Fibroblast of upper back skin (primary cell): ENCODE results near the gene JDP2.
A peak's percentile ranks its signal among the peaks of the same experiment; 100 is the strongest.
"Not testable (repeated sequence)": the region's sequence is repeated elsewhere in the genome, so short reads cannot be mapped to it uniquely, and the experiment has no call there.

Source experiments
- DNase-seq: peaks from one replicate; pipeline ENCODE4 v3.0.0-alpha.2; 2013

JDP2 gene

GRCh38 chr14:75457648-75458165 lies 29.9 kb downstream of the JDP2 start:
- no peak for DNase-seq

DNA sequence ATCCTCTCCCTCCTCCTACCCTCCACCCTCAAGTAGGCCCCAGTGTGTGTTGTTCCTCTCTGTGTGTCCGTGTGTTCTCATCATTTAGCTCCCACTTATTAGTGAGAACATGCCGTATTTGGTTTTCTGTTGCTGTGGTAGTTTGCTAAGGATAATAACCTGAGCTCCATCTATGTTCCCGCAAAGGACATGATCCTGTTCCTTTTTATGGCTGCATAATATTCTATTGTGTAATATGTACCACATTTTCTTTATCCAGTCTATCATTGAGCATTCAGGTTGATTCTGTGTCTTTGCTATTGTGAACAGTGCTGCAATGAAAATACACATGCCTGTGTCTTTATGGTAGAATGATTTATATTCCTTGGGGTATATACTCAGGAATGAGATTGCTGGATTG lies 30.5 kb downstream of the JDP2 start:
- no peak for DNase-seq

GRCh38 chr14:75459099-75459741 lies 31.4 kb downstream of the JDP2 start:
- DNase-seq: no peak

- no peak for DNase-seq
Measured at GRCh38 chr14:75459791-75460190, 32.0 kb downstream of the JDP2 start.

GRCh38 chr14:75460394-75460793 lies 32.6 kb downstream of the JDP2 start:
- no peak for DNase-seq

GRCh38 chr14:75461303-75461702 lies 33.5 kb downstream of the JDP2 start:
- DNase-seq: no peak

DNA sequence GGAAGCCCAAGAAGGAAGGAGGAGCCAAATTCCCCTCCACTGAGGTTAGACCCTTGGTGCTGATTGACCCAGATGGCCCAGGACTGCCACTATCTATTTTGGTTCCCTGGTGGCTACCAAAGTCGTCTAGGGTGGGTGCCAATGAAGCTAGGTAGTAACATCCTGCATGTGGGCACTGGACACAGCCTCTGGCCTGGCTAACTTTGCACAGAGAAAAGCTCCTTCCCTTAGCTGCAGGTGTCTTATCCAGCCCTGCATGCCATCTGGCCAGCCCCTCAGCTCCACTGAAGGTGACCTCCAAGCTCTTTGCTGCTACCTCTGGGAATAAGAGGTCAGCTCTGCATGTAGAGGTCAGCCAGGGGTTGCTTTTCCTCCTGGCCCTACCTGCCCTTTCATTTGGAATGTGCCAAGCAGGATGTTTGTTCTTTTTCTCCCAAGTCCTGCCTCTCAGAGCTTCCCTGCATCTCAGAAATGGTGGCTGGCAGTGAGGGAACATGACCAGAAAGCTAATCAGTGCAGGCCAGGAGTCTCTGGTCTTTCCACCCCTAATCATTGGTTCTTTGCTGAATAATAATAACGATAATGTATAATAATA lies 34.0 kb downstream of the JDP2 start:
- DNase-seq: no peak

DNA sequence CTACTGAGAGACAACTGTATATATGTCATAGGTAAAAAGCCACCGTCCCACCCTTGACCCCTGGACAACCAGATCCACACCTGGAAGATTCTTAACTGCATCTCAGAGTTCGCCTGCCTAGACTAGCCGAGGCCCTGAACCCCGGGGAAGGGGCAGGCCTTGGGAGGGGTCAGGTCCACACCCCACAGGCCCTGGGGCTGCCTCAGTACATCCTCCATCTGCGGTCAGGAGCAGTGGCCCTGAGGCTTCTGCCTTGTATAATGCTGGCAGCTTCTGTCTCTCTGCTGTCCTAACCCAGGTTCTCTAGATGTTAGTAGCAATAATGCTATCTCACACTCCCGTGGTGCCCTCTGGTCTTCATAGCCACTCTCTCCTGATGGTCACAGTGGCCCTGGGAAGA lies 36.8 kb downstream of the JDP2 start:
- DNase-seq: no peak

GRCh38 chr14:75467763-75468162 lies 39.9 kb downstream of the JDP2 start:
- no peak for DNase-seq

- DNase-seq: no peak
Measured at GRCh38 chr14:75469164-75469563, 41.3 kb downstream of the JDP2 start.

DNA sequence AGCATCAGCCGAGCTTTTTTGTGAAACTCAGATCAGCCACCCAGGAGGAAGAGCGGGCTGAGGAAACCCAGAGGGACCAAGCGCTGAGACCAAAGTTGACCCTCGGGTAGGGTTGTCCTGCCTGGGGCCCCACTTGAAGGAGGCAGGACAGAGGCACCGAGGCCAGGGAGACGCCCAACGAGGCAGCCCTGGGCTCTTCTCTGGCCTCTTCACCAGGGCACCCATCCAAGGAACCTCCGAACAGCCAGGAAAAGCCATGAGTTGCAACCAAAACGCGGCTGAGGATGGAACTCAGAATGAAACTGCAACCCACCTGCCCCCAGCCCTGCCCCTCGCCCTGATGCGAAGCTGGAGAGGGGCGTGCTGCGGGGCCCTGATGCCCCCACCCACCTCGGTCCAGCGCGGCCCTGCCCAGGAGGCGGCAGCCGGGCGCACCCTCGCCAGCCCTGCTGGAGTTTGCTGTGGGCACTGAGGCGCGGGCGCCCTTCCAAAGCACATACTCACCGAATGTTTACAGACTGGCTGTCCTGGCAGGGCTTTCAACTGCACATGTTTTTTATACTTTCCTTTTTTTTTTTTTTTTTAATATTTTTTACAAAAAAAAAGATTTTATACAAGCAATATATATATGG lies 41.9 kb downstream of the JDP2 start:
- DNase-seq: no peak

DNA sequence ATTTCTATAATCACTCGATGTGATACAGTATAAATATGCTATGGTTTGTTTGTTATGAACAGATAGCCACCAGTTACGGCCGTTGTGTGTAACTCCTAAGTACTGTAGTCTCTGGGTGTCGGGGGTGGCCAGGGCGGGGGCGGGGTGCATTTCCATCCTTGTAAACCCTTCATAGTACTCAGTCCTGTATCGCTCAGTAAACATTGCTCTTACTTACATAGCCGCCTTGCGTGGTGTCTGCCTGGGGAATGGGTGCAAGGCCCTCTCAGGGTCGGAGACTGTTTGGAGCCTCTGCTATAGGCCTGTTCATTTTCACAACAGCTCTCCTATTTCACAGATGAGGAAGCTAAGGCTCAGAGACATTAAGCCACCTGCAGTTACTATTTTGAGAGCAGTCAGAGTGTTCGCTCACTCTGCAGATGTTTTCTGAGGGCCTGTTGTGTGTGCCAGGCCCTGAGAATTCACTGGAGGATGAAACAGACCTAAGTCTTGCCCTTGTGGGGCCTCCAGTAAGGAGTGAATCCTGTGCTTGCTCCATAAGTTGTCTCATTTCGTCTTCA lies 42.5 kb downstream of the JDP2 start:
- DNase-seq: no peak

DNA sequence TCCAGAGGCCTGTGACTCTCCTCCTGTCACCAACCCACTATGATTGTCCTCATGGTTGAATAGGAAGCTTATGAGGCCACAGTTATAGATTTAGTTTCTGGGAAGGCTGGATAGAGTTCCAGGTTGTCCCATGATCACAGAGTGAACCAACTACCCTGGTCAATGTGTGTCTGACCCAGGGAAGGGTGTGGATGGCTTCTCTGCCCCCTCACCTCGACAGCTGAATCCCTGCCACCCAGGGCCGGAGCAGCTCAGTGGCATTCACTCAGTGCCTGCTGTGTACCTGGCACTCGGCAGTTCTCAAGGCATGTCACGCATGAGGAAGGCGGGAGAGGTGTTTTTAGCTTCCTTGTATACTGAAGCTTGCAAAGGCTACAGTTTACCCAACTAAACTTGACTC lies 43.2 kb downstream of the JDP2 start:
- no peak for DNase-seq

DNA sequence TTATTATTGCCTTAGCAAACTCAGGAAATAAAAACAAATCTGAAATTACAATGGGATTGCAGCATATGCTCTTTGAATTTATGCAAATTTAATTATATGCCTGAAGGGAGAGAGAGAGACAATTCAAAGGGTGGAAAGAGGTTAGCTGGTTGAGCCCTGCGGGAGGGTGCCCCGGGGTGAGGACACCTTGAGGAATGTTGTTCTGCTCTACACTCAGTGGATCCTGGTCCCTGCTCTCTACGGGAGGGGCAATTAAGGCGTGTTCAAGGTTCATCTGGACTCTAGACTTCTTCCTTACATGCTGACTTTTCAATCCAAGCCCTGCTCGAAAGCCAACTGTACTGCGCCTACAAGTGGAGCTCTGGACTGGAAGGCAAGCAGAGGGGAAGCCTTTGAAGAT lies 46.3 kb downstream of the JDP2 start:
- DNase-seq: not testable (repeated sequence)

GRCh38 chr14:75476274-75476995 lies 48.6 kb downstream of the JDP2 start:
- peak; percentile 17 for DNase-seq

DNA sequence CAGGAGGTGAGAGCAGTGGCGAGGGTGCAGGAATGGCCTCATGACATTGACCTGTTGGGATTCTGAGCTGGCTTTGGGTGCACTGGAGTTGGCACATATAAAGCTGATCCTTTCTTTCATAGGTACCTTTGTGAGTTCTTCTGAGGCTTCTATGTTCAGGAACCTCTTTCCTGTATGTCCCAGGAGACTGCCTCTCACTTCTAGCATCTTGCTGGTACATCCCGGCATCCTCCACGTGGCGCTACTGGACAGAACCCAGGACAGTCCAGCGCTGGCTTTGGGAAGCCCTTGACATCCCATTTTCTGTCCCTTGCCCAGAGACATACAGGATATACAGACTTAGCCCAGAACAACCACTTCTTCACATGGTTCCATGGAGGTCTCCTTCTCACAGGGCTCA lies 50.1 kb downstream of the JDP2 start:
- no peak for DNase-seq

DNA sequence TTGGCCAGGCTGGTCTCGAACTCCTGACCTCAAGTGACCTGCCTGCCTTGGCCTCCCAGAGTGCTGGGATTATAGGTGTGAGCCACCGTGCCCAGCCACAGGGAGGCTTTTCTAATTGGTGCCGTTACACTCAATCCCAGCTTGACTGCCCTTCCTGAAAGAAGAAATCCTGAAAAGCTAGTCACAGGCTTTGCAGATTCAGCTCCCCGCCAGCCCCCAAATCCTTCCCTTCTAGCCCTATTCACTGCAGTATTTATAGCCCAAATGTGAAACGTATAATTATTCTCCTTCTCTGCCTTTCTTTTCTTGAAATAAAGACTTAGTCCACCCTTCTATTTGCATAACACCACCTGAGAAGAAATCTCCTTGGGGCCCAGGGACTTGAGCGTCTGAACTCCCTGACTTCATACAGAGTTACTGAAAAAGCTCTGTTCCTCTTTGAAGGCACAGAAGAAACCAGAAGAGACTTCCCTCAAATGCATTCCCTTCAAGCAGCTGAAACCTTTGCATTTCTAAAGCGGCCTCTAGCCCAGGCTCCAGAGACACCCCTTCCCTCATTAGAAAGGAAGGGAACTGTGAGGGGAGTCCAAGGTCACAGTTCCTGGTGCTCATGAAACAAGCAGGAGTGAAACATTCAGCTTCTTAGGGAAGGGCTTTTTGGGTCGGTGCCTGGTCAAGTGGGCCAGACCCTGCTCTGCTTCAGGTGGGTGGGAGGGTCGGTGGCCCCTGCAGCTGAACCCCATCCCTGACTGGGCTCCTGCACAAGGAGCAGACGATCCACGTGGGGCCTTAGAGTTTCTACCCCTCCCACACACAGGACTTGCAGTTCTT lies 52.2 kb downstream of the JDP2 start:
- no peak for DNase-seq

GRCh38 chr14:75482366-75482765 lies 54.5 kb downstream of the JDP2 start:
- no peak for DNase-seq

DNA sequence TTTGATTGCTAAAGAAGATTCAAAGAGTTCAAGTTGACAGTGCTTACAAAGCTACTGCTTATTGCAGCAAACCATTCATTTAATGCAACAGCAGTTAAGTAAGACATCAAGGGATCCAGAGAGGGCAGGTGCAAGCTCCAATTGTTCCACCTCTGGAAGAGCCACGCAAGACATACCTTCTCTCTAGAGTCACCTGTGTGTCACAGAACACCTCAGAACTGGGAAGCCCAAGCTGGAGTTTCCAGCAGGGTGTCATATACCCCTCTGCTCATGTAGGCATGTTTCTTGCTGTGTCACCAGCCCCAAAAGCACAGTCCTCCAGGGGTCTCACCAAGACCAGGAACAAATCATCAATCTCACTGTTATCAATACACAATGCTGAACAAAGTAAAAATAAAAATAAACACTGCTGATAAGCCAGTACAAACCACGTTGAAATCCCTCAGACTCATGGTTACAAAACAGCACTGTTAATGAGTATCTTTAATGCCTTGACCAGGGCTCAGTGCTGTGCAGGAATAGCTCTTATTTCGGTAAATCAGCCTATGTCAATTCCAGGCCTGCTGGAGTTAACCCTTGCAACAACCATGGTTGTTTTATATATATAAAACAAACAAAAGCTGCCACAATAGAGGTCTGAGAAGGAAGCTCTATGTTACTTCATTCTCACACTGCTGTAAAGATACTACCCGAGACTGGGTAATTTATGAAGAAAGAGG lies 57.0 kb downstream of the JDP2 start:
- DNase-seq: no peak

DNA sequence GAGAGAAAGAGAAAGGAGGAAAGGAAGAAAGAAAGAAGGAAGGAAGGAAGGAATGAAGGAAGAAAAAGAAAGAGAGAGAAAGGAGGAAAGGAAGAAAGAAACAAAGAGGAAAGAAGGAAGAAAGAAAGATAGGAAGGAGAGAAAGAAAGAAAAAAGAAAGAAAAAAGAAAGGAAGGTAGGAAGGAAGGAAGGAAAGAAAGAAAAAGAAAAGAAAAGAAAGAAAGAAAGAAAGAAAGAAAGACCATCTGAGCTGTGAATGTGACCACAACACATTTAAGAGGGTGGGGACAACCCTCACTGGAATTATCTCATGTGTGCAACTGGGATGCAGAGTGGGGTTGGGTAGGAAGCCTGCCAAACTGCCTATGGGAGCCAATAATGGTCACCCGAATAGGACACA lies 58.5 kb downstream of the JDP2 start:
- DNase-seq: no peak

DNA sequence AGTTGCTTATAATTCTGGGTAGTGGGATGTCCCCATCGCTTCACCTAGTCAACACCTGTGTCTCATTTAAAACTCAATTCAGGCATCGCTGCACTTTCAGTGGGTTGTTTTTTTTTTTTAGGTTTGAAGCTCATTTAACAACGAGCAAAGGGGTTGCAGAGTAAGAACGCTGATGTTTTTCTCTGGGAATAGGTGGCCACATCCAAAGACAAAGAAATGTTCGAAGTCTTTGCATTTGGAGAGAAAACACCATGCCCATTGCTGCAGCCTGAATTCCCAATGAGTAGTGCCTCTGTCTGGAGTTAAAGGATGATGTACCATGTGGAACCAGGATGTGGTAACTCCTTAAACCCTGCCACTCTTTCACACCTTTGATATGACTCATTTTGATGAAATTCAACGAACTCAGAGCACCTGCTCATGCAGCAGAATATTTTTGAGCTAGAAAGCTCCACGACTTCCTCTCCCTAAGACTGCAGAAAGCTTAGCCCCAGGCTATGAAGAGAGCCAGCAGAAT lies 59.4 kb downstream of the JDP2 start:
- no peak for DNase-seq

- no peak for DNase-seq
Measured at GRCh38 chr14:75489480-75489837, 61.6 kb downstream of the JDP2 start.
